Measurements from ENCODE around the gene TERT. TPM values are rescaled to one million over a fixed set of nuclear protein-coding genes. Genes with fewer than 3 reads are reported as not detected.

The TERT gene
- total and polyA plus RNA-seq, 2 of the 8 experiments (the other 6 are each of a cell fraction or from before 2014, with no cell fraction given), result 13.1 to 23.1 TPM

GRCh38 chr5:1228120-1228519, 66.7 kb downstream of the TERT start:
- no peak for DNase-seq (ENCODE audit: low read depth in 1 of 2, low spot score in 2 of 2)
- 86% methylated on average over 15 of the region's 15 CpGs; no CpG with 5 or more reads in 1 of the 2 experiments for WGBS, 2 experiments (ENCODE audit: extremely low coverage in 1 of 2, insufficient coverage in 1 of 2, insufficient read length in 1 of 2, insufficient replicate concordance in 2 of 2, low coverage in 1 of 2, low lambda C conversion rate in 2 of 2, missing lambda C conversion rate in 1 of 2)

More at GRCh38 chr5:1228120-1228519, 66.7 kb downstream of the TERT start:
- H3K79me2 ChIP-seq (ENCODE audit: control insufficient read depth in 1 of 2, insufficient read depth in 2 of 2, low read length in 2 of 2), result no peaks in the 10 kb centered on the region
- H3K14ac ChIP-seq (ENCODE audit: insufficient read length), result no peak overlapping the region
- H2BK15ac ChIP-seq (ENCODE audit: low read length), result no peak overlapping the region
- no peak overlapping the region for H3K4me3 ChIP-seq (ENCODE audit: extremely low read depth in 1 of 4, insufficient read depth in 2 of 4, low read depth in 3 of 4, low read length in 4 of 4)
- H3K9ac ChIP-seq (replicated peaks in 1 of 4; ENCODE audit: extremely low read depth in 1 of 4, low read depth in 3 of 4, low read length in 3 of 4), result no peak overlapping the region
- no peak overlapping the region for H3K23ac ChIP-seq (ENCODE audit: insufficient read length)
- H3K4ac ChIP-seq (replicated peaks; ENCODE audit: insufficient read length, low read depth, low read length), result no peak overlapping the region
- CTCF ChIA-PET (ENCODE audit: partially characterized antibody), result interaction anchor here (0.8 to 1.2 kb wide), 2 partner anchors 54 to 60 kb away, joined by 3 to 6 read pairs; no protein-coding TSS in a partner anchor
- H4K5ac ChIP-seq (ENCODE audit: insufficient read length, low read depth, low read length), result no peak overlapping the region
- no peaks in the 10 kb centered on the region for H3K9me3 ChIP-seq (ENCODE audit: insufficient read depth in 2 of 2, low read depth in 1 of 2, low read length in 1 of 2)
- H3K4me1 ChIP-seq (replicated peaks in 1 of 4; ENCODE audit: control insufficient read depth in 3 of 4, insufficient read depth in 4 of 4, low read length in 3 of 4), result peaks cover 0 to 5% (median 1%) of the 10 kb centered on the region in 4 experiments; a peak in 3 of 7 replicates
- peaks cover 0 to 2% of the 10 kb centered on the region in 2 experiments for H4K20me1 ChIP-seq (replicated peaks in 1 of 2; ENCODE audit: control insufficient read depth in 1 of 2, insufficient read depth in 2 of 2, low read length in 2 of 2)
- TF ChIP-seq TEAD4 (IDR thresholded peaks at IDR 0.05; ENCODE audit: low read depth, low read length) (no peak), SP4 (IDR thresholded peaks at IDR 0.05; ENCODE audit: low read length) (no peak), KDM4A (IDR thresholded peaks at IDR 0.05; ENCODE audit: low read depth, low read length, severe bottlenecking) (no peak), RBBP5 (IDR thresholded peaks at IDR 0.05; ENCODE audit: borderline replicate concordance, low read depth, low read length) (no peak), MAFK (IDR thresholded peaks at IDR 0.05; ENCODE audit: low read depth, low read length) (no peak), EP300 (IDR thresholded peaks at IDR 0.05; ENCODE audit: borderline replicate concordance in 1 of 2, low read depth in 2 of 2, low read length in 2 of 2) (no peak), RXRA (IDR thresholded peaks at IDR 0.05; ENCODE audit: insufficient read depth, low read depth, low read length) (no peak), TAF7 (optimal IDR thresholded peaks at IDR 0.05; ENCODE audit: borderline replicate concordance, low read depth, low read length) (no peak), RAD21 (IDR thresholded peaks at IDR 0.05 in 1 of 2, conservative IDR thresholded peaks at IDR 0.05 in 1 of 2; ENCODE audit: low read depth in 2 of 2, low read length in 2 of 2) (no peak), MAX (IDR thresholded peaks at IDR 0.05) (no peak), HDAC6 (IDR thresholded peaks at IDR 0.05; ENCODE audit: low read depth, low read length) (no peak), JUN (IDR thresholded peaks at IDR 0.05; ENCODE audit: low read depth, low read length) (no peak), JUND (IDR thresholded peaks at IDR 0.05; ENCODE audit: low read length) (no peak), SP1 (IDR thresholded peaks at IDR 0.05; ENCODE audit: low read depth, low read length) (no peak)
- no peaks in the 10 kb centered on the region for H3K36me3 ChIP-seq (ENCODE audit: control insufficient read depth in 2 of 4, insufficient read depth in 4 of 4, low read length in 3 of 4)
- no peak overlapping the region for H3K4me2 ChIP-seq (ENCODE audit: insufficient read depth in 1 of 2, low read depth in 2 of 2, low read length in 2 of 2)
- no peaks in the 10 kb centered on the region; a peak in 1 of 7 replicates for H3K27me3 ChIP-seq (replicated peaks in 1 of 4; ENCODE audit: control insufficient read depth in 3 of 4, extremely low read depth in 1 of 4, insufficient read depth in 3 of 4, low read length in 3 of 4)
- no peak overlapping the region for H2AK5ac ChIP-seq (ENCODE audit: low read depth, low read length)
- H3K79me1 ChIP-seq (ENCODE audit: low read depth, low read length), result no peaks in the 10 kb centered on the region
- no peak overlapping the region for H3K56ac ChIP-seq (replicated peaks; ENCODE audit: insufficient read length, low read depth, low read length)
- FAIRE-seq, result no peak
- H4K8ac ChIP-seq (ENCODE audit: extremely low read depth, insufficient read depth, low read length), result peak overlapping the region; percentile 53; the same call in 1 of the 2 replicates
- POLR2A ChIA-PET (ENCODE audit: partially characterized antibody), result no interaction called here
- no peak overlapping the region for H4K91ac ChIP-seq (replicated peaks; ENCODE audit: insufficient read length, low read length)
- no peaks in the 10 kb centered on the region for H3K23me2 ChIP-seq (ENCODE audit: low read depth, low read length)
- no peak overlapping the region for H2BK12ac ChIP-seq (ENCODE audit: low read depth, low read length)
- no peak overlapping the region for H3K27ac ChIP-seq (ENCODE audit: low read depth, low read length)
- H2BK20ac ChIP-seq (ENCODE audit: low read length), result no peak overlapping the region
- no peak overlapping the region for H2BK120ac ChIP-seq (replicated peaks; ENCODE audit: low read depth, low read length)
- H2AFZ ChIP-seq (ENCODE audit: low read length), result no peak overlapping the region
- H2BK5ac ChIP-seq (ENCODE audit: low read depth, low read length), result no peak overlapping the region
- no peak overlapping the region for H3K18ac ChIP-seq (ENCODE audit: extremely low read depth, low read length)
